GDM1 (cell line): ENCODE results near the gene DAPK1.

Experiments used
- DNase-seq: peaks from one replicate; lab custom pipeline; 2025; lab: John Stamatoyannopoulos, UW

Gene DAPK1

GRCh38 chr9:87686520-87687090 lies 188.9 kb downstream of the DAPK1 start:
- DNase-seq, result no peak

- DNase-seq, result no peak
These were observed 189.5 kb downstream of the DAPK1 start for GRCh38 chr9:87687207-87687606.

GRCh38 chr9:87694236-87694755 lies 196.6 kb downstream of the DAPK1 start:
- no peak for DNase-seq

DNA sequence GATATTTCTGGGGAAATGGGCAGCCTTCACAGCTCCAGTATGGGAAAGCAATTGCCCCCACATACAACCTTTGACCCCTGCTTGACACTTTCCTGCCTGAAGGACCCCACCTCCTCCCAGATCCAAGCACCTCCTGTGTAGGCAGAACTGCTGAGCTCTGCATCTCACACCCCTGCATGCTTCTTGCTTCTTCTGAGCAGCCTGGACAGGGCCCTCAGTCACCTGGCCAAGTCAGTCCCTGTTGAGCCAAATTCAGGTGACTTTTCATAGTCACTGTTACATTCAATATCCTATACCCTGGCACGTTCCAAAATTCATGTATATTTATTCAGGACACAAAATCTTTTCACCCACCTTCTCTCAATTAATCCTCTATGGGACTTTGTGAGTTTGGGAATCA lies 197.9 kb downstream of the DAPK1 start:
- DNase-seq, result no peak

DNA sequence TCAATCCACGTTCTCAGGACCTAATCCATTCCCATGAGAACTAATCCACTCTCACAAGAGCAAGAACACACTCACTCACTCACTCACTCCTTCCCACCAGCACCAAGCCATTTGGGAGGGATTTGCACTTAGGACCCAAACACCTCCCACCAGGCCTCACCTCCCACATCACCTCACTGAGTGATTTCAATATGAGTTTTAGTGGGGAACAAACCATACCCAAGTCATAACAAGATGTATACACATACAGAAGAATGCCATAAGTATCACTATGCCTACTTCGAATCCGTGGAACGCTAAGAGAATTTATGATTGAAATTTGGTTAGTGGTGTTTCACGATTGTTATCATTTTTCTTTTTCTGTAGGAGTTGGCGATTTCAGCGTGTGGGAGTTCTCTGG lies 199.0 kb downstream of the DAPK1 start:
- no peak for DNase-seq

DNA sequence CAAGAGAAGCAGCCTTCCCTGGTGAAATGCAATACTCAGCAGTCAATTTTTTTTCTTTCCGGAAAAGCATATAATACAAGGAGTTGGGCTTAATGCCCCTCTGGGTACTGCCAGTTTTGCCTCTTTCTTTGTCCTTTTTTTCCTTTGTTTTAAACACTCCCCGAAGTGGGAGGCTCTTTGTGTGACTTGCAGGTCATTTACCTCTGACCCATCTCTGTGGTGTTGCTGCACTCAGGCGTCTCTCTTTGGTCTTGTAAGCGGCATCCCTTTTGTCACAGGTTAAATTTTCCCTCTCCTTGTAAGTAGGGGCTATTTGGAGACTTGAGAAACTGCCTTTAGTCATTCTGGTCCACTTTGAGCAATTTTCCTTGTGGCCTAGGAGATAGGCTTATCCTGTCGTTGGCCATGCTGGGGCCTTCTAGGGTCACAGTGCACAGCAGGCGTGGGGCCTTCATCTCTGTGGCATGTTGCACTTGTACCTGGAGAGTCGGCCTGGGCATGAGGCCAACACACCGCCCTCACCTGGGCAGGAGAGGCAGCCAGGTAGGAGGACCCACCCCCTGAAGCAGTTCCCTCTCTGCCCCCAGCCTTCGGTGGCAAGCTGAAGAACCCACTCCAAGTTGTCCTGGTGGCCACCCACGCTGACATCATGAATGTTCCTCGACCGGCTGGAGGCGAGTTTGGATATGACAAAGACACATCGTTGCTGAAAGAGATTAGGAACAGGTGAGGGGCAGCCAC lies 200.6 kb downstream of the DAPK1 start:
- DNase-seq, result no peak

- no peak for DNase-seq
These were observed 202.2 kb downstream of the DAPK1 start for GRCh38 chr9:87699835-87700234.

- no peak for DNase-seq
These were observed 203.8 kb downstream of the DAPK1 start for GRCh38 chr9:87701491-87701890.

DNA sequence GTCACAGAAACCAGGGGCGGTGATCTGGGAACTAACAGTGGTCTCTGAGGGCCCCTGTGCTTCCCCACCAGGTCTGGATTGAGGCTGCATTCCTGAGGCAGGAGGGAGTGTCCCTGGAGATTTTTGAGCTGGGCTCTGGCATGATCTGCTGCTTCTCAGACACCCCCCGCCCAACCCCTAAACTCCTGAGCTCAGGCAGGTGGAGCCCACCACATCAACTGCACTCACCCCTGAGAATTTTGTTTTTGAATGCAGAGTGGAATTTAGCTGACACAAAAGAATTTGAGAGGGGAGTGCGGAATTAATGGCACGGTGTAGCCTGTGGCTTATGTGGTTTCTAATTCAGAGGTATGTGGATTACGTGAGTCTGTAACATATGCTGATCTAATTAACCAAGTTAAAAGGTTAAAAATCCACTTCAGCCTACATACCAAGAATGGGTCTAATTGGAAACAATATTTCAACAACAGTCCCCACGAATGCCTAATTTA lies 204.3 kb downstream of the DAPK1 start:
- no peak for DNase-seq

- DNase-seq, result no peak
These were observed 205.3 kb downstream of the DAPK1 start for GRCh38 chr9:87702921-87703320.

GRCh38 chr9:87703636-87704276 lies 206.1 kb downstream of the DAPK1 start:
- no peak for DNase-seq

DNA sequence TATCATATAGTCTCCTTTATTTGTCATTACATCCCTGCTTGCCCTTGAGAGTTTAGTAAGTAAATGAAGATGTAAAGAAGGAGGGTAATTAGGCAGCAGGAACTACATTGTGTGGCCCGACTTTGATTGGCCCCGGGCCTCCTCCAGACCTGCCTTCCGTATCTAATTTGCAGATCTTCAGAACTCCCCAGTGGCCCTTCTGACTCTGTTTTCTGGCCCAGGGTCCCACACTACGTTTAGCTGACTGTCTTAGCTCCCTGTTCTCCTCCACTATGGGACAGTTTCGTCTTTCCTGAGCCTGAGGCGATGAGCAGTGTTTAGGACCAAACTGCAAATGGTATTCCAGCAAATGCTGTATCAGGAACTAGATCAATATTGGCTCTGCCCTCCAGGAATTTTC lies 206.7 kb downstream of the DAPK1 start:
- no peak for DNase-seq

DNA sequence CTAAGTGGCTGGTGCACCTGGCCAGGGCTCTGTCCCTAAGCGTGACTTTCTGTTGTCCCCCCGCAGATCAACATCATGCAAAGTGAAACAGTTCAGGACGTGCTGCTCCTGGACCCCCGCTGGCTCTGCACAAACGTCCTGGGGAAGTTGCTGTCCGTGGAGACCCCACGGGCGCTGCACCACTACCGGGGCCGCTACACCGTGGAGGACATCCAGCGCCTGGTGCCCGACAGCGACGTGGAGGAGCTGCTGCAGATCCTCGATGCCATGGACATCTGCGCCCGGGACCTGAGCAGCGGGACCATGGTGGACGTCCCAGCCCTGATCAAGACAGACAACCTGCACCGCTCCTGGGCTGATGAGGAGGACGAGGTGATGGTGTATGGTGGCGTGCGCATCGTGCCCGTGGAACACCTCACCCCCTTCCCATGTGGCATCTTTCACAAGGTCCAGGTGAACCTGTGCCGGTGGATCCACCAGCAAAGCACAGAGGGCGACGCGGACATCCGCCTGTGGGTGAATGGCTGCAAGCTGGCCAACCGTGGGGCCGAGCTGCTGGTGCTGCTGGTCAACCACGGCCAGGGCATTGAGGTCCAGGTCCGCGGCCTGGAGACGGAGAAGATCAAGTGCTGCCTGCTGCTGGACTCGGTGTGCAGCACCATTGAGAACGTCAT lies 208.5 kb downstream of the DAPK1 start:
- no peak for DNase-seq

GRCh38 chr9:87707805-87708506 lies 210.3 kb downstream of the DAPK1 start:
- no peak for DNase-seq

- DNase-seq, result no peak
These were observed 210.9 kb downstream of the DAPK1 start for GRCh38 chr9:87708546-87708945.

GRCh38 chr9:87708986-87709728 lies 211.5 kb downstream of the DAPK1 start:
- no peak for DNase-seq

DNA sequence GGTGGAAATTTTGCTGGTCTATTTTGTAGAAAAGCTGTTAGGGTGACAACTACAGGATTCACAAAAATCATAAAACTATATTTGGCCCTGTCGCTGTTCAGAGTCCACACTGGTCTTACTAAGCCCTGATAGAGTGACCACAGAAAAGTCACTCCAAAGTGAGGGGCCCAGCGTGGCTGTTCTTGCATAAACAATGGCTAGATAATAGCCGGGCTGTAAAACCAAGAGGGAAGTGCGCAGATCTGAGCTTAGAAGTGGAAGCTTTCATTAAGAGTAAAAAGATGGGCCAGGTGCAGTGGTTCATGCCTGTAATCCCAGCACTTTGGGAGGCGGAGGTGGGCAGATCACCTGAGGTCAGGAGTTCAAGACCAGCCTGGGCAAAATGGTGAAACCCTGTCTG lies 212.8 kb downstream of the DAPK1 start:
- no peak for DNase-seq

DNA sequence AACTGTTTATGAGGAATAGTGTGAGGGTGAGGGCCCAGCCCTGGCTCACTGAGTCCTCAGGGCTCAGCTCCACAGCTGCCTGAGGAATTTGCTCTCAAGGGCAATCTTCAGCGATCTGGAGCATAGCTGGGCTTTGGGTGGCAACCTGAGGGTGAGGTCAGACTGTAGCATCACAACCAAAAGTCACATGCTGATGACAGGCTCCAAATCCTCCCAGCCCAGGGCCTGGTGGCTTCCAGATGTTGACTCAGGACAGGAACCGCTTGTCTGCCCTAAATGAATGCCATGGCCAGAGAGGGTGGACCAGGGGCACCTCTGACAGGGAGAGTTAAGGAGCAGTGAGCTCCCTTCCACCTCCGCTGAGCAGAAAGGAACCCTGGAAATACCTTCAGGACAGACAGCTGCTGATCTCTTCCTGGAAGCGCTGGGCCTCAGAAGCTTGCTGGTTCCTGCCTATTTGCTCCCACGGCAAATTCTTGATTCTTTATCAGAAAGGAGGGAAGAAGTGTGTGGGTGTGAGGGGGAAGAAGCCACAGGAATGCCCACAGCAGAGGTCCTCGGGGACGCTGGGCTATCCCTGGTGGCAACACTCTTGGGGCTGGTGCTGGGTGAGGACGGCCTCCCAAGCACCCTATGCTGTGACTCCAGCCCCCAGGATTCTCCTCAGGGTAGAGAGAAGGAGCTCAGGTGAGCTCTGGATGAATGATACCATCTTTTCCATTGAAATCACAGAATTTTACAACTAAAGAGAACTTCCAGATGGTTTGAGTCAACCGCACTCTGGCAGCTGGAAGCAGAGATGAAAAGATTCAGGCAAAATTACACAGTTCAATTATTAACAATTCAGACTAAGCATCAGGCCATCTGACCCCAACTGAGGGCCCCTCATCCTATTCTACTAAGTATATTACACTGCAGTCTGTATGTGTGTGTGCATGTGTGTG lies 214.5 kb downstream of the DAPK1 start:
- DNase-seq, result no peak

GRCh38 chr9:87712801-87713277 lies 215.2 kb downstream of the DAPK1 start:
- no peak for DNase-seq
